Activated CD8-positive, alpha-beta memory T cell treated with anti-CD3 and anti-CD28 coated beads, Interleukin-2, amount 10 ng/mL, durations not matched to agents 7 days and 5 days (primary cell): ENCODE data around the gene NHERF2. TPM values are rescaled to one million over a fixed set of nuclear protein-coding genes. Genes with fewer than 3 reads are reported as not detected.

Experiments
- ATAC-seq: fragments of 150-1000 bp; cut with Tn5 transposase; one replicate; pipeline ENCODE4 v1.10.0; 2021; ENCODE audit warnings: moderate library complexity
- CTCF ChIA-PET: fragments of 350-600 bp; sonication (Branson Sonifier 250); formaldehyde crosslinking; loops from one replicate; lab custom pipeline; 2021; ENCODE audit warnings: antibody characterized with exemption; lab: Charles Lee
- DNase-seq: peaks from one replicate; pipeline ENCODE4 v3.0.0-alpha.2; 2020
- H3K27ac Mint-ChIP-seq: one replicate; pipeline ENCODE4 v1.8.0; 2021; ENCODE audit warnings: mild to moderate bottlenecking, mixed read lengths
- H3K27me3 Mint-ChIP-seq: one replicate; pipeline ENCODE4 v1.8.0; 2021; ENCODE audit warnings: mixed read lengths
- H3K36me3 Mint-ChIP-seq: one replicate; pipeline ENCODE4 v1.8.0; 2021; ENCODE audit warnings: mild to moderate bottlenecking, mixed read lengths
- H3K4me1 Mint-ChIP-seq: one replicate; pipeline ENCODE4 v1.8.0; 2021; ENCODE audit warnings: mixed read lengths
- H3K4me3 Mint-ChIP-seq: one replicate; pipeline ENCODE4 v1.8.0; 2021; ENCODE audit warnings: mild to moderate bottlenecking, moderate library complexity, mixed read lengths
- H3K9me3 Mint-ChIP-seq: one replicate; pipeline ENCODE4 v1.8.0; 2022; ENCODE audit warnings: low read depth, mixed read lengths
- total RNA-seq, 2 experiments: library from RNA; stranded (reverse); gene quantifications; one replicate each; pipeline ENCODE4 v1.2.3, GENCODE V29; 2021

The NHERF2 gene
- total RNA-seq, 2 experiments from 2014 or later: 1.3 to 2.2 TPM

- peaks cover 17% of the 10 kb centered on the region for H3K27me3 Mint-ChIP-seq
- H3K4me1 Mint-ChIP-seq: no peaks in the 10 kb centered on the region
- no peak overlapping the region for H3K27ac Mint-ChIP-seq
- no peak overlapping the region for H3K4me3 Mint-ChIP-seq
- H3K9me3 Mint-ChIP-seq: no peaks in the 10 kb centered on the region
- no peak for ATAC-seq
- DNase-seq: no peak
- CTCF ChIA-PET: interaction anchor here (0.7 to 2.2 kb wide), 7 partner anchors 8 to 140 kb away, joined by 3 to 16 read pairs (median 5); partner anchors contain the start of genes NTHL1, TRAF7 and TSC2
- no peaks in the 10 kb centered on the region for H3K36me3 Mint-ChIP-seq
Observed at GRCh38 chr16:2015947-2016208, 10.8 kb upstream of the NHERF2 start.

GRCh38 chr16:2016407-2016922 lies 10.2 kb upstream of the NHERF2 start:
- Mint-ChIP-seq H3K27me3 (peaks cover 22% of the 10 kb centered on the region), H3K9me3 (no peaks in the 10 kb centered on the region), H3K4me1 (no peaks in the 10 kb centered on the region), H3K4me3 (no peak overlapping the region), H3K27ac (no peak overlapping the region), H3K36me3 (no peaks in the 10 kb centered on the region)
- no peak for ATAC-seq
- no peak for DNase-seq
- CTCF ChIA-PET: interaction anchor here (0.6 to 2.2 kb wide), 10 partner anchors 9 to 139 kb away, joined by 3 to 16 read pairs (median 5); partner anchors contain the start of genes NTHL1, TRAF7 and TSC2

- H3K4me3 Mint-ChIP-seq: no peak within 1 kb of the TSS
- peaks cover 12% of the 10 kb centered on the region for H3K4me1 Mint-ChIP-seq
- no peak within 1 kb of the TSS for H3K27ac Mint-ChIP-seq
- CTCF ChIA-PET: interaction anchor here (1.5 to 7.6 kb wide), 2 partner anchors 11 to 123 kb away, joined by 3 to 118 read pairs; no protein-coding TSS in a partner anchor
- ATAC-seq: no peak
- H3K9me3 Mint-ChIP-seq: no peaks in the 10 kb centered on the region
- no peak for DNase-seq
- H3K27me3 Mint-ChIP-seq: peaks cover 31% of the 10 kb centered on the region
- no peaks in the 10 kb centered on the region for H3K36me3 Mint-ChIP-seq
Observed at GRCh38 chr16:2019518-2019920, 7.2 kb upstream of the NHERF2 start, which contains the start of gene NPW. NPW (plus strand) TSS chr16:2019785.

- ATAC-seq: no peak
- CTCF ChIA-PET: interaction anchor here (1.5 to 7.6 kb wide), 3 partner anchors 12 to 122 kb away, joined by 3 to 118 read pairs (median 11); no protein-coding TSS in a partner anchor
- Mint-ChIP-seq H3K27ac (no peak overlapping the region), H3K4me1 (peaks cover 12% of the 10 kb centered on the region), H3K4me3 (no peak overlapping the region), H3K36me3 (no peaks in the 10 kb centered on the region), H3K9me3 (no peaks in the 10 kb centered on the region), H3K27me3 (peaks cover 31% of the 10 kb centered on the region)
- DNase-seq: no peak
Observed at GRCh38 chr16:2019921-2020831, 6.5 kb upstream of the NHERF2 start.

GRCh38 chr16:2022723-2023091 lies 4.0 kb upstream of the NHERF2 start:
- H3K27me3 Mint-ChIP-seq: peaks cover 42% of the 10 kb centered on the region
- H3K36me3 Mint-ChIP-seq: no peaks in the 10 kb centered on the region
- H3K27ac Mint-ChIP-seq: no peak overlapping the region
- CTCF ChIA-PET: interaction anchor here (0.6 to 7.6 kb wide), 22 partner anchors 9 to 454 kb away, joined by 3 to 118 read pairs (median 4); partner anchors contain the start of genes MSRB1, NTHL1, PKD1 and TRAF7
- peak; percentile 31 for ATAC-seq
- peak; percentile 49 for DNase-seq
- no peaks in the 10 kb centered on the region for H3K9me3 Mint-ChIP-seq
- H3K4me1 Mint-ChIP-seq: peaks cover 17% of the 10 kb centered on the region
- peak overlapping the region; percentile 54 for H3K4me3 Mint-ChIP-seq

GRCh38 chr16:2023092-2024031 lies 3.3 kb upstream of the NHERF2 start:
- Mint-ChIP-seq H3K27ac (peak overlapping the region; percentile 64), H3K27me3 (peaks cover 45% of the 10 kb centered on the region), H3K36me3 (no peaks in the 10 kb centered on the region), H3K4me1 (peaks cover 17% of the 10 kb centered on the region), H3K4me3 (peak overlapping the region; percentile 56), H3K9me3 (no peaks in the 10 kb centered on the region)
- ATAC-seq (peak; percentile 82), DNase-seq (peak; percentile 95)
- CTCF ChIA-PET: interaction anchor here (0.6 to 7.6 kb wide), 22 partner anchors 9 to 454 kb away, joined by 3 to 118 read pairs (median 4); partner anchors contain the start of genes MSRB1, NTHL1, PKD1 and RAB26

- no peak for ATAC-seq
- peaks cover 43% of the 10 kb centered on the region for H3K27me3 Mint-ChIP-seq
- DNase-seq: no peak
- peak overlapping the region; percentile 30 for H3K27ac Mint-ChIP-seq
- H3K4me1 Mint-ChIP-seq: peaks cover 17% of the 10 kb centered on the region
- no peak overlapping the region for H3K4me3 Mint-ChIP-seq
- H3K9me3 Mint-ChIP-seq: no peaks in the 10 kb centered on the region
- no peaks in the 10 kb centered on the region for H3K36me3 Mint-ChIP-seq
- CTCF ChIA-PET: interaction anchor here (1.2 to 7.6 kb wide), 5 partner anchors 113 to 130 kb away, joined by 5 to 118 read pairs (median 9); partner anchors contain the start of genes RAB26 and TRAF7
Observed at GRCh38 chr16:2024032-2024420, 2.7 kb upstream of the NHERF2 start.

- CTCF ChIA-PET: interaction anchor here (1.1 to 7.6 kb wide), 5 partner anchors 9 to 129 kb away, joined by 5 to 118 read pairs (median 7); partner anchors contain the start of genes NTHL1, TRAF7 and TSC2
- DNase-seq (no peak), ATAC-seq (no peak)
- H3K27me3 Mint-ChIP-seq: peaks cover 40% of the 10 kb centered on the region
- H3K36me3 Mint-ChIP-seq: no peaks in the 10 kb centered on the region
- H3K4me1 Mint-ChIP-seq: peaks cover 17% of the 10 kb centered on the region
- no peaks in the 10 kb centered on the region for H3K9me3 Mint-ChIP-seq
- H3K4me3 Mint-ChIP-seq: no peak overlapping the region
- H3K27ac Mint-ChIP-seq: no peak overlapping the region
Observed at GRCh38 chr16:2025251-2025650, 1.5 kb upstream of the NHERF2 start.

GRCh38 chr16:2025878-2026460 lies 733 bp upstream of the NHERF2 start:
- Mint-ChIP-seq H3K4me1 (peaks cover 17% of the 10 kb centered on the region), H3K27ac (no peak overlapping the region), H3K4me3 (no peak overlapping the region), H3K27me3 (peaks cover 35% of the 10 kb centered on the region), H3K36me3 (no peaks in the 10 kb centered on the region), H3K9me3 (no peaks in the 10 kb centered on the region)
- CTCF ChIA-PET: interaction anchor here (1.1 to 7.6 kb wide), 5 partner anchors 10 to 128 kb away, joined by 5 to 118 read pairs (median 7); partner anchors contain the start of genes NTHL1, TRAF7 and TSC2
- DNase-seq (no peak), ATAC-seq (no peak)

- CTCF ChIA-PET: interaction anchor here (0.6 to 3.3 kb wide), 5 partner anchors 11 to 120 kb away, joined by 3 to 17 read pairs (median 3); no protein-coding TSS in a partner anchor
- Mint-ChIP-seq H3K27me3 (peaks cover 27% of the 10 kb centered on the region), H3K9me3 (no peaks in the 10 kb centered on the region), H3K4me3 (peak overlapping the region; percentile 51), H3K4me1 (peaks cover 17% of the 10 kb centered on the region), H3K27ac (no peak overlapping the region), H3K36me3 (no peaks in the 10 kb centered on the region)
- ATAC-seq (peak; percentile 10), DNase-seq (no peak)
Observed at GRCh38 chr16:2027024-2028010, 615 bp downstream of the NHERF2 start.

- Mint-ChIP-seq H3K4me1 (peaks cover 10% of the 10 kb centered on the region), H3K27ac (no peak overlapping the region), H3K4me3 (no peak overlapping the region), H3K9me3 (no peaks in the 10 kb centered on the region), H3K27me3 (peaks cover 22% of the 10 kb centered on the region), H3K36me3 (no peaks in the 10 kb centered on the region)
- CTCF ChIA-PET: interaction anchor here (0.9 to 3.3 kb wide), 4 partner anchors 11 to 113 kb away, joined by 3 to 17 read pairs (median 4); no protein-coding TSS in a partner anchor
- DNase-seq (no peak), ATAC-seq (no peak)
Observed at GRCh38 chr16:2028146-2028545, 1.4 kb downstream of the NHERF2 start.
